OCI-M2 (cell line): ENCODE results near the gene CAV3.

Experiments
- DNase-seq: peaks from one replicate; lab custom pipeline; 2025; ENCODE audit not compliant: unreplicated experiment; lab: John Stamatoyannopoulos, UW

Gene CAV3

DNA sequence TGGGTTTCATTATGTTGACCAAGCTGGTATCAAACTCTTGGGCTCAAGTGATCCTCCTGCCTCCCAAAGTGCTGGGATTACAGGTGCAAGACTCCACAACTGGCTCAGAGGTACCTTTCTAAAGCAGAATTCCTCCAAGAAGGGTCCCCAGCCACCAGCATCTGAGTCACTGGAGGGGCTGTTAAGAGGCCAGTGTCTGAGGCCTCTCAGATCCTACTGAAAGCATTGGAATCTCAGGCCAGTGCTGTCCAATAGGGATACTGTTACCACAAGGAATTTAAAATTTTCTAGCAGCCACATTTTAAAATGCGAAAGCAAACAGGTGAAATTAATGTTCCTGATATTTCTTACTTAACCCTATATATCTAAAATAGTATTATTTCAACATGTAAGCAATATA, 1.3 kb downstream of the CAV3 start:
- DNase-seq: no peak

DNA sequence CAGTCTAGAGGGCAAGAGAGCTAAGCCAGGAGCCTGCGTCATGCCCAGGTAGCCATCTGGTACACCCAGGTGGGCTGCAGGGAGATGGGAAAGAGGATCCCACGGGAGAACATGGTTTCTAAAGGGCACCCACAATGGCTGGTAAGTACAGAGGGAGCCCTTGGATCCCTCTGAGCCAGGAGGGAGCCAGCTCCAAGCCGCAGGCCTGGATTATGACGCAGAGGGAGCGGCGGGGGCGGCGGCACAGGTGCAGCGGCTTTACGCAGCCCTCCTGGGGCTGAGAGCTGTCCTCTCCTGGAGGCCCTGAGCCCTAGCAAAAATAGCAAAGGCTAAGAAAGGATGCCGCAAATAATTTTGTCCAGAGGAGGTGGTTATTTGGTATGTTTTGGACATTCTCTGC, 2.8 kb downstream of the CAV3 start:
- DNase-seq: no peak

DNA sequence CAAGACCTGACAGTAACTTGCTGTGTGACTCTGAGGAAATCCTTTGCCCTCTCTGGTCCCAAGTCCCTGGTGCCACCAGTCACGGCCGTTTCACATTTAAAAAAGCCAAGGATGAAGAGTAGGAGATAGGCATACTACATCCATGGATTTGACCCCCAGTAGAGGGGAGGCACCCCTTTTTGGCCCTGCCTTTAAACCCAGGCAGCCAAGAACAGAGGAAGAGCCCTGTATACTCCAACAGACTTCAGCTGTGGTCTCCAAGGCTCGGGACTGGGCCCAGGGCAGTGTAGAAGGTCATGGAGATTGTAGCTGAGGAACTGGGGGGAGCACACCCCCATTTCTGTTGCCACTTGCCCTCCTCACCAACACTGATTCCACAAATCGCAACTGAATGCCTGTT, 3.7 kb downstream of the CAV3 start:
- no peak for DNase-seq

GRCh38 chr3:8737823-8738222, 4.2 kb downstream of the CAV3 start:
- DNase-seq: no peak

DNA sequence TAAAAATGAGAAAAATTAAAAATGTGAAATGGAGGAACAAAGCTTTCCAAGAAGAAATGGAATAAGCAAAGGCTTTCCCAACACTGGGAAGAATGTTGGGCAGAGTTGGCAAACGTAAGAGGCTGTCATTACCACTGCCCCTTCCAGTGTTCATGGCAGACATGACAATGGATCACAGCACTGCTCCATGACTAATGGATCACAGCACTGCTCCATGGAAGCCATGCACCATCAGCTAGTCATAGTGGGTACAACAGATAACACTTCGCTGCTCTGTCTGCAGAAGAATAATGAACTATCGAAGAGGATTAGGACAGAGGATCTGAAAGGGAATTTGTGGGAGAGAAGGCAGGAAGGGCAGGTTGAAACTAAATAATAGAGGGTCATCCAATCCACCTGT, 5.0 kb downstream of the CAV3 start:
- no peak for DNase-seq

GRCh38 chr3:8739757-8740504, 6.3 kb downstream of the CAV3 start:
- no peak for DNase-seq

DNA sequence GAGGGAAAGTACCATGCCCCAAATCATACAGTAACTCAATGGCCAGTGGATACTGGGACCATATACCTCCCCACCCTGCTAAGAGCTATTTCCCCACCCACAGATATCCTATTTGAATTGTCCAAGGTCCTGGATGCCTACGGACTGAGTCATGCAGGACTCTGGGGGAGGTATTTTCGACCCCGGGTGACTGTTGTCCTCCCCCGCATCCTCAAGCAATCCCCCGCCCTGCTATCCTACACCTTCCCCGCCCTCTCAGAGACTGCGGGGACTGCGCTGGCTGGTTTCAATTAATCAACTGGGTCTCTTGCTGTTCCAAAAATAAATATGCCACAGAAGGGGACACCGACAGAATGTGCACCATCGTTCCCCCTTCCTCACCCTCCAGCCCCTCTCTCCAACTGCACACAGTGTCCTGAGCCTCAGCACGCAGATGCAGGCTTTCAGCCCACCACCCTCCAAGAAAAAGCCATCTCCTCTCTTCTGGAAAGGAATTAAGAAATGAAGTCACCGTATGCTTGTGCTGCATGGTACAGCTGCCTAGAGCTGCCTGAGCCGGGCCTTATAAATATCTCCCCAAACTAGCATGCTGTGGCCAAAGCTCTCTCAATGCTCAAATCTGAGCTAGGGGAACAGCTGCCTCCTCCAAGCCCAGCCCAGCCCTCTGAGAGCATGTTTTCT, 8.1 kb downstream of the CAV3 start:
- no peak for DNase-seq

GRCh38 chr3:8743021-8743601, 9.5 kb downstream of the CAV3 start:
- DNase-seq: no peak

GRCh38 chr3:8743911-8744310, 10.3 kb downstream of the CAV3 start:
- no peak for DNase-seq

DNA sequence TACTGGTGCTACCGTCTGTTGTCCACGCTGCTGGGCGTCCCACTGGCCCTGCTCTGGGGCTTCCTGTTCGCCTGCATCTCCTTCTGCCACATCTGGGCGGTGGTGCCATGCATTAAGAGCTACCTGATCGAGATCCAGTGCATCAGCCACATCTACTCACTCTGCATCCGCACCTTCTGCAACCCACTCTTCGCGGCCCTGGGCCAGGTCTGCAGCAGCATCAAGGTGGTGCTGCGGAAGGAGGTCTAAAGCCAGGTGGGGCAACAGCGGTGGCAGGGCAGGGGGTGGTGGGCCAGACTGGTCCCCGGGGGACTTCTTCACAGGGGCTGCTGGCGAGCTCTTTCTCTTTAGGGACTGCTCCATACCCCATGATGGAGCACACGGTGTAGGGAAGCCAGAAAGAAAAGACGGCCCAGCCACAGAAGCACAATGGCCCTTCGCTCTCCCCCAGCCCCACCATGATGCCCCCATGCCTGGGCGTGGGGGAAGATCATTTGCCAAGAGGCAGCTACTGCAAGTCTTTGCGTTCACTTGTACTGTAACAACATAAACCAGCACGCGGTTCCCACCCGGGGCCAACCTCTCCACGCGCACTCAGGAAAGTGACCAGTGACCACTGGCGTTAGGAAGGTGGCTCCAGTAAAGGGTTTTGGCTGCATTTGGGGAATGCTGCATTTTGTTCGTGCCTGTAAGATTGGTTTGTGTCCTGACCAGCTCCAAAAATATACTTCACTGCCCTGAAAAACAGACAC, 12.2 kb downstream of the CAV3 start:
- no peak for DNase-seq

DNA sequence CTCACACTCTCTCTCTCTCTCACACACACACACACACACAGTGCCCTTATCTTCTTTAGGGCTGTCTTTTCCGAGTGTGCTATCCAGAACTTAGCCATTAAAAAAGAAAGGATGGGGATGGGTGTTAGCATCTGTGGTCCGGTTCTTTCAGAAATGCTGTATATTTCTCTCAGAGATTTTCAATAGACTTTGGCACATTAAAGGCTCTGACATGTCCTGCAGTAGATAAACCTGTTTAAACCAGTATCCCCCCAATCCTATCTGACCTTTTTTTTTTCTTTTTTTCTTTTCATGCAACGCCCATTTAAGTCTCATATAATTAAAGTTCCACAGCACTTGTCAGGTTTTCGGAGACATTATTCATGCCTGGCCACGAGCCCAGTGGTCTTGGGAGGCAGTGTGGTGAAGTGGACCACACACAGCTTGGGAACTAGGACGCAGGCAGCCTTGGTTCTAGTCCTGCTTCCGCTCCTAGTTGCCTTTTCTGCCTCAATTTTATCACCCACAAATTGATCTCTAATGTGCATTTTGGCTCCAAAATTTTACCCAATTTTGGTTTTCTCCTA, 13.3 kb downstream of the CAV3 start:
- no peak for DNase-seq

- no peak for DNase-seq
Measured at GRCh38 chr3:8749316-8749715, 15.7 kb downstream of the CAV3 start.

GRCh38 chr3:8752832-8753231, 19.2 kb downstream of the CAV3 start:
- no peak for DNase-seq

- no peak for DNase-seq
Measured at GRCh38 chr3:8755097-8755496, 21.5 kb downstream of the CAV3 start.

DNA sequence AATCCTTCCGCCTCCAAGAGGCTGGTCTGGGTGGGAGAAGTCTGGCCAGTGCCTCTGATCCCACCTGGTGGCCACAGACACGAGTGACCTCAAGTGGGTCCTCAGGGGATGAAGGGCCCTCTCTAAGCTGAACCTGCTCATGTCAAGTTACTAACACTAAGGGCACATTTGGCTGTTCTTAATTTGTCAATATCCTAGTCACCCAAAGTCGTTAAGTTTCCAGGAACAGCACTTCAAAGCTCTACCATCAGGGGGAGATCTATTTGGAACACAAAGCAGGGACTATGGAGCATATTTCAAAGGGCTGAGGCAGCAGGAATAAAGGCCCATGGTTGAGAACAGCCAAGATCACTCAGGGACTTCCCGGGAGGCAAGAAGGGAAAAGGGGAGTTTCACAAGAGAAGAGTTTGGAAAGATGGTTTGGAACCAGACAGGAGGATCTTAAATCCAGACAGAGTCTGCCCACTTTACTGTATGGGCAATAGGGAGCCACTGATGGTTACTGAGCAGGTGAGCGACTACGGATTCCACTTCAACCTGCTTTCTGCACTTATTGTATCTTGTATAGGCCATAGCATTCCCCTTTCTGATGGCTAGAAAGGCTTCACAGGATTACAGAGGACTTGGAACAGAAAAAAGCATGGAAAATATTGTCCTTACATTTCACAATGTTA, 22.1 kb downstream of the CAV3 start:
- DNase-seq: no peak

GRCh38 chr3:8756671-8757070, 23.1 kb downstream of the CAV3 start:
- DNase-seq: no peak

DNA sequence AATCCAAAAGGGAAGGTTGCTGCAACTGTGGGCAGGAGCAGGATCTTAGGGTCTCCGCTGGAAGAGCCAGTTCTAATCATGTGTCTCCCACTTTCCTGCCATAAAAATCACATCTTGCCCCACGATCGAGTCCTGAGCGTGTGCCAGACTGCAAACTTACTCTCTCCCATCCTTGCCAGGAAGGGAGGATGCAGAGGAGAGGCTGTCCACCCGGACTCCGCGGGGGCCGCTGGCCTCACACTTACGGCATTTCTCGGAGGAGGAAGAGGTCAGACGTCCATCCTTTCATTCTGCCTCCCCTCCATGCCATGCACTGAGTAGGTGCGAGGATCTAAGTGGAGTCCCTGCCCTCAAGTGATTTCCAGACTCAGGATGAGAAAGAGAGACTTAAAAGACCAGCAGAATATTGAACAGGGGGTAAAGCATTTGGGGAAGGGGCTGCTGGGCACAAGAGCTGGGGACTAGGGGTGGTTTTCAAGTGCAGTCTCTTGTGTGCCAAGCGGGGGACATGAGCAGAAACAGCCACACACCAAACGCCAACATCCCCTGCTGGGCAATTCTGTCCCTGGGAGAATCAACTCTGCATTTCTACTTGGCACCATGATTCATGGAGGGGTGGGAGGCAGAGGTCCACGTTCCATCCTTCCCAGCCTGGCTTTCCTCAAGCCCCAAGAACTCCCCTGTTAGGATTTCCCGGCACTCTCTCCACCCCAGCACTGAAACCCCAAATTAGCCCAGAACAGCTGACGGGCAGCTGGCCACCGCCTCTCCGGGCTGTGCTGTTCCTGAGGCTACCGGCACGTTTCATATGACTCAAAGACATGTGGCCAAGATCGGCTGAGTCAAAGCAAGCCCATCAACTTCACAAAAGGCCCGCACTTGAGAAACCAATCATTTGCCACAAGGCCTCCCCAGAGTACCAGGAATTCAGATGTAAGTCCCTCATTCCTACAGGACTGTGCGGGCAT, 24.2 kb downstream of the CAV3 start:
- no peak for DNase-seq

GRCh38 chr3:8759038-8759707, 25.6 kb downstream of the CAV3 start:
- no peak for DNase-seq

DNA sequence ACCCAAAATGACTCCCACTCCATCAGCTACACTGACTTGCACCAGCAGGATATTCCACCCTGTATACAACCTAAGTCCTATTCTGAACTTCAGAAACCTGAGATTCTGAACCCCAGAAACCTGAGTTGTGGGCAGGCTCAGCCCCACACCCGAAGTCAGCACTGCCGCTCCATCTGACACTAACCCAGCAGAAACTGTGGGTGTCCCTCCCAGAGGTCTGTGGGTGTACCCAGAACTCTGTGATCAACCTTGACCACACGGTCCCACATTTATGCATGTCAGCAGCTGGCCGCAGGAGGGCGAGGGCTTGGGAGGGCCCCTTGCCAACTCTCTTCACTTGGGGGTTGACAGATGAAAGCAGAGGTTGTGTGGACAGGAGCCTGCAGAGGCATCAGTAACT, 26.5 kb downstream of the CAV3 start:
- no peak for DNase-seq
